PC-9 (cell line): ENCODE results near the gene HSF4. TPM values are rescaled to one million over a fixed set of nuclear protein-coding genes. Genes with fewer than 3 reads are reported as not detected.
A peak's percentile ranks its signal among the peaks of the same experiment; 100 is the strongest.

Experiments used
- BruUV-seq: library from RNA; stranded (reverse); fragments of 400-500 nt; replicated peaks from 2 replicates; lab custom pipeline; 2021; lab: Mats Ljungman, UMichigan
- CTCF ChIA-PET: fragments of 300-600 bp; sonication (Branson Sonifier 250); formaldehyde crosslinking; loops from one replicate; lab custom pipeline; 2022; ENCODE audit warnings: antibody characterized with exemption; lab: Charles Lee
- POLR2A ChIA-PET: fragments of 300-600 bp; sonication (Branson Sonifier 250); formaldehyde crosslinking; loops from one replicate; lab custom pipeline; 2022; ENCODE audit warnings: antibody characterized with exemption; ENCODE audit not compliant: unreplicated experiment; lab: Charles Lee
- DNase-seq, 2 experiments: peaks; one replicate each; pipeline versions ENCODE4 v3.0.0 to v3.0.0-alpha.2; 2015 to 2022; ENCODE audit warnings: mixed read lengths in 1 of 2
- H2AFZ ChIP-seq: fragments of 200-600 bp; sonication (generic); 2 replicates; pipeline ENCODE4 v1.8.1; 2017; ENCODE audit warnings: antibody characterized with exemption
- H3F3A ChIP-seq: fragments of 200-600 bp; sonication (generic); 2 replicates; pipeline ENCODE4 v1.8.1; 2017; ENCODE audit warnings: antibody characterized with exemption, mild to moderate bottlenecking, low read depth; ENCODE audit not compliant: insufficient read depth
- H3K27ac ChIP-seq: fragments of 200-600 bp; sonication (generic); 2 replicates; pipeline ENCODE4 v1.6.1; 2016; ENCODE audit warnings: mixed run types
- H3K27me3 ChIP-seq: fragments of 200-600 bp; sonication (generic); 2 replicates; pipeline ENCODE4 v1.6.1; 2016; ENCODE audit warnings: low read depth, mixed run types; ENCODE audit not compliant: insufficient read depth
- H3K36me3 ChIP-seq: fragments of 200-600 bp; sonication (generic); 2 replicates; pipeline ENCODE4 v1.6.1; 2016; ENCODE audit warnings: low read depth, mixed run types
- H3K4me1 ChIP-seq: fragments of 200-600 bp; sonication (generic); replicated peaks from 2 replicates; pipeline ENCODE4 v1.6.1; 2016; ENCODE audit warnings: mixed run types; ENCODE audit not compliant: insufficient read depth
- H3K4me2 ChIP-seq: fragments of 200-600 bp; sonication (generic); 2 replicates; pipeline ENCODE4 v1.6.1; 2017; ENCODE audit warnings: mixed run types
- H3K4me3 ChIP-seq: fragments of 200-600 bp; sonication (generic); 2 replicates; pipeline ENCODE4 v1.6.1; 2016; ENCODE audit warnings: mixed run types
- H3K79me2 ChIP-seq: fragments of 200-600 bp; sonication (generic); 2 replicates; pipeline ENCODE4 v1.6.1; 2017; ENCODE audit warnings: low read depth, mixed run types
- H3K9me2 ChIP-seq: fragments of 200-600 bp; sonication (generic); 2 replicates; pipeline ENCODE4 v1.8.1; 2017; ENCODE audit warnings: mild to moderate bottlenecking; ENCODE audit not compliant: insufficient read depth
- H3K9me3 ChIP-seq: fragments of 200-600 bp; sonication (generic); 2 replicates; pipeline ENCODE4 v1.8.1; 2016; ENCODE audit warnings: low read depth; ENCODE audit not compliant: insufficient read depth
- H4K20me1 ChIP-seq: fragments of 200-600 bp; sonication (generic); 2 replicates; pipeline ENCODE4 v1.8.1; 2017; ENCODE audit not compliant: insufficient read depth
- EZH2 ChIP-seq: fragments of 200-600 bp; sonication (generic); IDR thresholded peaks from 2 replicates; pipeline ENCODE4 v1.8.0; 2017; ENCODE audit warnings: antibody characterized with exemption, low read depth
- intact Hi-C: fragments of 100-400 bp; cut with micrococcal nuclease; formaldehyde crosslinking; loops from one replicate; pipeline ENCODE4 v1.10.0; 2022; ENCODE audit not compliant: unreplicated experiment
- total RNA-seq: library from RNA; stranded (reverse); gene quantifications from 2 replicates; pipeline ENCODE4 v1.2.3, GENCODE V29; 2021
- TF ChIP-seq, protein P1 (sequence below): fragments of 200-600 bp; sonication (generic); conservative IDR thresholded peaks from 2 replicates; pipeline ENCODE4 v1.6.1; 2017; ENCODE audit warnings: mixed run types, antibody characterized with exemption, mild to moderate bottlenecking, moderate library complexity

HSF4 gene
- total RNA-seq, 1 experiment from 2014 or later = 100 TPM

DNA sequence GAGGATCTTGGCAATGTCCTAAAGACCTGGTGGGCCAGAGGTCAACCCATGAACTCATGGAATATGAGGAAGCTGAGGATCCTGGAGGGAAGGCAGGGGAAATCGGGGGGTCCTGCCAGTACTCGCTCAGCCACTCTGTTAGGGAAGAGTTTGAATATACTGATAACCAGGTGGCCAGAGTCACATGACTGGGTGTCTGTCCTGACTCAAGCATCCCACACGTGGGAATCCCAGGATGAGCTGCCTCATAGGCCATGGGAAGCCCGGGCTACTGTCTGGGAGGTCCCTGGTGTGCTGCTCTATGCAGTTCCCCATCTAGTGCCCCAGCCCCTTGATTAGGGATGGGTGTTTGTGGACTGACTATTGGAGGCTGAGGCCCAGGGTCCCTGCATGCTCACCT is 23.8 kb downstream of the HSF4 start:
- CTCF ChIA-PET = no interaction called here
- no peak overlapping the region for H3K4me3 ChIP-seq
- no peaks in the 10 kb centered on the region for H3K9me2 ChIP-seq
- peaks cover 13% of the 10 kb centered on the region for H3K79me2 ChIP-seq
- BruUV-seq = no TSS peak
- no peak overlapping the region for H3K4me2 ChIP-seq
- no peaks in the 10 kb centered on the region for H3K27me3 ChIP-seq
- no peak overlapping the region for H2AFZ ChIP-seq
- peaks cover 36% of the 10 kb centered on the region for H3K4me1 ChIP-seq
- no peaks in the 10 kb centered on the region for H3K36me3 ChIP-seq
- H3K9me3 ChIP-seq = no peaks in the 10 kb centered on the region
- H3F3A ChIP-seq = peaks cover 16% of the 10 kb centered on the region; the same call in 1 of the 2 replicates
- intact Hi-C loops = no loop called here
- H4K20me1 ChIP-seq = peaks cover 2% of the 10 kb centered on the region; the same call in 1 of the 2 replicates
- POLR2A ChIA-PET = no interaction called here
- H3K27ac ChIP-seq = no peak overlapping the region
- peak in 1 of 2 experiments; percentile 20 for DNase-seq
- no peak for TF ChIP-seq EZH2
- TF ChIP-seq, protein P1, sequence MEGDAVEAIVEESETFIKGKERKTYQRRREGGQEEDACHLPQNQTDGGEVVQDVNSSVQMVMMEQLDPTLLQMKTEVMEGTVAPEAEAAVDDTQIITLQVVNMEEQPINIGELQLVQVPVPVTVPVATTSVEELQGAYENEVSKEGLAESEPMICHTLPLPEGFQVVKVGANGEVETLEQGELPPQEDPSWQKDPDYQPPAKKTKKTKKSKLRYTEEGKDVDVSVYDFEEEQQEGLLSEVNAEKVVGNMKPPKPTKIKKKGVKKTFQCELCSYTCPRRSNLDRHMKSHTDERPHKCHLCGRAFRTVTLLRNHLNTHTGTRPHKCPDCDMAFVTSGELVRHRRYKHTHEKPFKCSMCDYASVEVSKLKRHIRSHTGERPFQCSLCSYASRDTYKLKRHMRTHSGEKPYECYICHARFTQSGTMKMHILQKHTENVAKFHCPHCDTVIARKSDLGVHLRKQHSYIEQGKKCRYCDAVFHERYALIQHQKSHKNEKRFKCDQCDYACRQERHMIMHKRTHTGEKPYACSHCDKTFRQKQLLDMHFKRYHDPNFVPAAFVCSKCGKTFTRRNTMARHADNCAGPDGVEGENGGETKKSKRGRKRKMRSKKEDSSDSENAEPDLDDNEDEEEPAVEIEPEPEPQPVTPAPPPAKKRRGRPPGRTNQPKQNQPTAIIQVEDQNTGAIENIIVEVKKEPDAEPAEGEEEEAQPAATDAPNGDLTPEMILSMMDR = no peak

DNA sequence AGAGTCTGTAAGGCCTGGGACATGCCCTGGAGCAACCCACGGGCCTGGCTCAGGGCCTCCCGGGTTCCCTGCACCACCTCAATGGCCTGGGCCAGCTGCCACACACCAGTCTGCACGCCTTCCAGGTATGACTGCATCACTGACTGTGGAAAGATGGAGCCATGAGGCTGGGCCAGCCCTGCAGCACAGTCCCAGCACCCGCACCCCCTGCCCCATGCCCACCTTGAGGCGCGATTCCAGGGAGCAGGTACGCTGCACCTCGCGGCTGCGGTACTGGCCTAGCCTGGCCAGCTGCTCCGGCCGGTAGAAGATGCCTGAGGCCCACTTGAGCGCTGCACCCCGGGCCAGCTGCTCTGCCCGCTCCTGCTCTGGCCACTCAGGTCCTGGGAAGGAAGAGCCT is 24.3 kb downstream of the HSF4 start:
- DNase-seq = peak in 1 of 2 experiments; percentile 27
- TF ChIP-seq EZH2 = no peak
- TF ChIP-seq, protein P1 = no peak
- H3K79me2 ChIP-seq = peaks cover 18% of the 10 kb centered on the region
- H3K9me2 ChIP-seq = no peaks in the 10 kb centered on the region
- CTCF ChIA-PET = no interaction called here
- H3K27me3 ChIP-seq = no peaks in the 10 kb centered on the region
- no TSS peak for BruUV-seq
- H3K4me2 ChIP-seq = no peak overlapping the region
- peaks cover 41% of the 10 kb centered on the region for H3K4me1 ChIP-seq
- H3K27ac ChIP-seq = no peak overlapping the region
- no peak overlapping the region for H3K4me3 ChIP-seq
- intact Hi-C loops = no loop called here
- H2AFZ ChIP-seq = no peak overlapping the region
- H3F3A ChIP-seq = peaks cover 20% of the 10 kb centered on the region; the same call in 1 of the 2 replicates
- no peaks in the 10 kb centered on the region for H3K9me3 ChIP-seq
- no peaks in the 10 kb centered on the region for H3K36me3 ChIP-seq
- POLR2A ChIA-PET = no interaction called here
- peaks cover 6% of the 10 kb centered on the region; the same call in 1 of the 2 replicates for H4K20me1 ChIP-seq

- Histone ChIP-seq H3F3A (peaks cover 28% of the 10 kb centered on the region), H2AFZ (no peak within 1 kb of the TSS), H3K79me2 (peaks cover 30% of the 10 kb centered on the region), H3K27me3 (no peaks in the 10 kb centered on the region), H3K4me2 (no peak within 1 kb of the TSS), H3K9me3 (no peaks in the 10 kb centered on the region), H3K4me3 (no peak within 1 kb of the TSS), H3K4me1 (peaks cover 40% of the 10 kb centered on the region), H4K20me1 (peaks cover 9% of the 10 kb centered on the region), H3K27ac (no peak within 1 kb of the TSS), H3K9me2 (no peaks in the 10 kb centered on the region), H3K36me3 (0 out of 2 replicates have a peak, but pooled peaks cover 10% of the 10 kb centered on the region)
- ChIA-PET CTCF (no interaction called here), POLR2A (interaction anchor here (0.5 kb wide), 1 partner anchor 18 kb away, joined by 3 read pairs; no protein-coding TSS in a partner anchor)
- intact Hi-C loops = loop anchor here (10.0 kb wide), 2 partner anchors 205 to 275 kb away; partner anchors contain the start of gene TPPP3
- BruUV-seq = no TSS peak
- TF ChIP-seq EZH2 = no peak
- TF ChIP-seq, protein P1 = no peak
- DNase-seq = no peak
These were observed 25.5 kb downstream of the HSF4 start, which contains the start of gene EXOC3L1 for GRCh38 chr16:67190041-67190440. TSS of gene EXOC3L1 (minus strand) at chr16:67190136. CDS start at chr16:67189676, 460 bp downstream.
